GM18870 (cell line): ENCODE data around the gene MAL.

ENCODE experiments used
- ATAC-seq: cut with Tn5 transposase; IDR thresholded peaks from one replicate; pipeline ENCODE4 v1.9.1; 2021; ENCODE audit warnings: moderate library complexity; ENCODE audit not compliant: unreplicated experiment

Gene MAL

DNA sequence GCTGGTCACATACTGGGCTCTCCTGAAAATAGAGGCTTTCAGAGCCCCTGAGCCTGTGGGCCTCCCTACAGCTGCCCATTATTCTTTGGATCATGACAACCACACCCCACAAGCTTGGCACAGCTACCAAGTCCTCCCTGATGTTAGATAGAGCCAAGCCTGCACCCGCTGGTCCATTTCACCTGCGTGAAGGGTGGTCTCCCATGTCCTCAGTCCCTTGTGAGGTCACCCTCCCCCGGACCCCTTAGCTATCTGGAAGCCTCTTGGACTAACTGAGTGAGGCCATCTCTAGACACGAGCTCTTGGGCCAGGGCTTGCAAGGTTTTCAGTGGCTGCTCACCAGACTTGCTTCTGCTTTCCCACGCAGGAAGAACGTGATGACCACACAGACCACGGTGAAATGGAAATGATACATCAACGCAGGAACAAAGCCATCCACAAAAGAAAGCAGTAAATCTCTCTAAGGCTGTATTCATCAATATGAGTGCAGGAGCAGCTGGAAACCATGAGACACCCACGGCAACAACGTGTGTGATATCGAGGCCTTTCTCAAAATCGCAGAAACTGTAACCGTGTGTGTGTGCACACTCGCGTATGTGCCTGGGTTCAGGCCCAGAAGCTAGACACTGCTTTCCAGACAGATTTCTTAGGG is 10.1 kb upstream of the MAL start:
- ATAC-seq, result no peak

DNA sequence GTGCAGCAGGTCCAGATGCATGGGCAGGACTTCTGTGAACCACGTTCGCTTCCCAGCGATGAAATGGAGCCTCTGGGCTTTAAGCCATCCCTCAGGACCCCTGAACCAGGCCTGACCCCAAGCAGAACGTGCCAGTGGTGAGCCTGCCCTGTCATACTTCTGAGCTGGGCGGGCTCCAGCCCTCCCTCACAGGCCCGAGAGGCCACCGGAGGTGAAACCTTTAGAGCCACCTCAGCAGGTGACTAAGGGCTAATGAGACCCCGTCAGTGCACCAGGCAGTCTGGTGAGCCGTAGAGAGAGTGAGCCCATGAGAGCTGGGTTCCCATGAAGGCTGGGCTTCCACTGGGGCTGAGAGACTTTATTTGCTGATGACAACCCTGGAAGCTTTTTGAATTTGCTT is 8.9 kb upstream of the MAL start:
- ATAC-seq, result no peak

DNA sequence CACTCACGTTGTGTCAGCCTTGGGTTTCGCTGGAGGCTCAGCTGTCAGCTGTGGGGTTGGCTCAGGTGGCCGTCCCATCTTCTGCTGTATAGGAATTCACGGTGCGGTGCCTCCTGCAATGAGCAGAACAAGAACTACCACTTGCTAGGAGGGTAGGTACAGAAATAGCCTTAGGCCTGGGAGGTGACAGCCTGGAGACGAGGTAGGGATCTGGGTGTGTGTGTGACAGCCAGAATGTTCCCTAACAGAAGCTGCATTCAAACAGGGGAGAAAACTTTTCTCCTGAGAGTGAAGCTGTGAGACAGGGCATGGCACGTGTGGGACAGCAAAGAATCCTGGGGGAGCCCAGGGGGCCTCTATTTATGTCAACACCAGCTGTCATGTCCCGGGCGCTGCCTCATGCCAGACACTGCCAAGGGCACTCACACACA is 8.4 kb upstream of the MAL start:
- no peak for ATAC-seq

DNA sequence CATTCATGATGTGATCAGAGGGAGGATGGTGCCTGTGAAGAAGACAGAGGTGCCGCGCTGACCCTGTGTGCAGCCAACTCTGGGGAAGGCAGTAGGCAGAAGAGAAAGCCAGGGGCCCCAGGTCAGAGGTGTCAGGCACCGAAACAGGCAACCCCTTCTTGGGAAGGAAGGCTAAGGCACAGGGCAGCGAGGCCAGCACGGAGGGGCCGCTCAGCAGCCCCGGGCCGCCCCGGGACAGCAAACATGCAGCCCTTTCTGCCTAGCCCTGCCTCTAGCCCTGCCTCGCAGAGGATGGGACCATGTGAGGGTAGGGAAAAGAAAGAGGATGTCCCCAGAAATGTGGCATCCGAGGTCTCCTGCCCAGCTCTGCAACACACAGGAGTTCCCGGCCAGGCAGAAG is 7.7 kb upstream of the MAL start:
- no peak for ATAC-seq

DNA sequence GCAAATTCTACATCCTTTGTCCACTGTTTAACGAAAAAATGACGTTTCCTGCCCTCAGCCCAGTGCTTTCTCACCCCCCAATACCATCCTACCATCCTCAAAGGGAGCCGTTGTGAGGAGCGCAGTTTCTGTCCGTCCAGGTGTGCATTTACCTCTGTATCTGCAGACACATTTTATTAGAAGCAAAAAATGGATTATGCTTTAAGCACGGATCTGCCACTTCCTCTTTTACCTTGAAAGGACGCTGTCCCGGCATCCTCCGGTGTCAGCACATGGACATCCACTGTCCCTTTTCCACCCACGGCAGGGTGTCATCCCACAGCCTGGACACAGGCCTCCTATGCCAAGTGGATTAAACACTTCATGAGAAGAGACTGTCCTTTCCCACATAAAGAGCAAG is 7.2 kb upstream of the MAL start:
- no peak for ATAC-seq

DNA sequence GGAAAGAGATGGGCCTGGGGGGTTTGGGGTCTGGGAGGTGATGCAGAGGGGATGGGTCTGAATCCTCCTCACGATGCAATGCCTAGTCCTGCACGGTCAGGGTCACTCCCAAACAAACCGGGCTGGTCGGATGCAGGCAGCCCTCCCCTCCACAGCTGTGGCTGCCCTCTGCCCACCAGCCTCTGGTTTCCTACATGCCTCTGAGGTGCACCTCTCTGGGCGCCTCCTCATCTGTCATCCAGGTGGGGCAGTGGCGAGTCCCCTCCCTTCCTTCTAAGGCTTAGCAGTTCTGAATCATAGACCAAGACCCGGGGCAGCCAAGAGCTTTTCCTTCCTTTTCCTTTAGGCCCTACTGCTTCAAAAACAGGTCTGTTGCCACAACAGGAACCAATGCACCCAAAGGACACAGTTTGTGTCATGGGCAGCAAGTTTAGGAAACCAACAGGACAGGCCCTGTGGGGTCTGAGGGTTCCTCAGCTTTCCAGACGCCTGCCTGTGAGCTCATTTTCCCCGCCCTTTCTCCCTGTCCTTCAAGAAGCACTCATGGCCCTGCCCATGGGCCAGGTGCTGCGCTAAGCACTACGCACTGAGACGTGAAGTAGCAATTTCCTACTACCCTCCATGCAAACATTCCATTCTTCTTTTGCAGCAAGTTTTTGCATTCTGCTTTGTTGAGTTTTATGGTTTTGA is 6.5 kb upstream of the MAL start:
- no peak for ATAC-seq

DNA sequence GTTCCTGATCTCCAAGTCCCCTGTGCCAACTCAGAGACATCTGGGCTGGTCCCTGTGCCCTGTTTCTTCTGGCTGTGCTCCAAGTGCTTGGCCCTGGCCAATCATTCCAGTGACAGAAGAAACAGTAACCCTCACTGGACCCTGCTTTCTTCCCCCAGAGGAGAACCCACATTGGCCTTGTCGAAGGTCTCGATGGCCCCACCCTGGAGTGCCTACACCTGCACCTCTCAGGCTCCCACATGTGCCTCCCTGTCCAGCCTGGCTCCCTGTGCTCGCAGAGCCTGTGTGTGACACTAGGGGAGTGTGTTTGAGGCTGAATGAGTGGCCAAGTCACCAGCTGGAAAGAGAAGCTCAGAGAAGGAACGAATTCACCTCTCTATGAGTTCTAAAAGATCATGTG is 5.9 kb upstream of the MAL start:
- no peak for ATAC-seq

DNA sequence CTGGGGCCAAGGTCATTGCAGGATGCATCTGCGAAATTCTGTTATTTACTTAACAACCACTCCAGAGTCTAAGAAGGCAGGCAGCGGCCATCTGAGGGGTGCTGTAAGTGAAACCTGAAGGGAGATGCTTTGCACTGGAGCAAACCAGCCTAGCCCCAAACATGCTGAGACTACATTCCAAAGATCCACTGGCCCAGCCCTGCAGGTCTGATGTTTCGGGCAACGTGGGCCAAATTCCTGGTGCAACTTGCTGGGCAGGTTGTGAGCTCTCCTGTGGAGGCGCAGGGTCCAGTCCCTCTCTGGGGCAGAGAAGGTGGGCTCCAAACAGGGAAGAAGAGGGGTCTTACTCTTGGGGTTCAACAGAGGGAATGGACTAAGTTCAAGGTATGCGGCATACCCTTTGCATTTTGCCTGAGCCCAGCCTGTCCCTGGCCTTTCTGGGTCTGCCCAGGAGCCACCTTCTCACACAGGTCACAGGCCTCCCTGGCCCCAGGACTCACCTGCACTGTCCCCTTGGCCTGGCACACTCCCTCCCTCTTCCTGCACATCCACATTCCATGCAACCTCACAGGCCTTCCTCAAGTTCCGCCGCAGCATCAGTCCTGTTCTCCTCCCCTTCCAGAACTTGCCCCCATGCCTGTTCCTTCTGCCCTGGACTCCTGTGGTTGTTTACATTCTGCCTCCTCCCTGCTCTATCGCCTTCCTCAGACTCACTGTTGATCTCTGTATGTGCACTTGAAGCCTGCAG is 5.1 kb upstream of the MAL start:
- no peak for ATAC-seq

DNA sequence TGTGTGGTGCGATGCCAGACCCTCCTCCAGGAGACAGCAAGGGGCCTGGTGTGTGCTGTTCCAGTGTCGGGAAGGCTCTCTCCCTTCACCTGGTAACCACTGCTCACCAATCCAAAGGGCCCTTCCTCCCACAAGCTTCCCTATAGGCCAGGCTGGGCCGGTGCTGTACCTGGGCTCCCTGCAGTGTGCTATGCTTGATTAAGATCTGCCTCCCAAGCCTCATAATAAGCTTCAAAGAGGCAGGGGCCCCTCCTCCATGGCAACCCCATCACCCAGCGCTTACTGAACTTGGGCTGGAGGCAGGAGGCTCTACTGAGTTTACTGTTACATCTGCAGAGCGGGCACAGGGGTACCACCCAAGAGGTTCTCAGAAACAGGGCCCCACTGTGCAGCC is 4.5 kb upstream of the MAL start:
- no peak for ATAC-seq

DNA sequence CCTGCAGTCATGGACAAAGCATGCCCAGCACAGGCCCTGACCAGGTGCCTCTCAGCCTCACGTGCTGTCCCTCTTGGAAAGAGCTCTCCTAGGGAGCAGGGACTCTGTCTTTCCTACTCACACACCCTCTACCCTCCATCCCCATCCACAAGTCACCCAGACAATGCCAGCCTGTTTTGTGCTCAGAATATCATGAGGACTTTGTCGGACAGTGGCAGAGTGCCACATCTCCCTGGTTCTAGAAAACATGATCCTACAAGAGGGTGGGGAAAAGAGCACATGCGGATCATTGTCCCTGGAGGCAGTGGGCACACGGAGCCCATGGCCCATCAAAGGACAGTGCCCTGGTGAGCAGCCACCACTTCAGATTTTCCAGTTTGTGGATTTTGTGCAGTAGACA is 3.7 kb upstream of the MAL start:
- no peak for ATAC-seq

DNA sequence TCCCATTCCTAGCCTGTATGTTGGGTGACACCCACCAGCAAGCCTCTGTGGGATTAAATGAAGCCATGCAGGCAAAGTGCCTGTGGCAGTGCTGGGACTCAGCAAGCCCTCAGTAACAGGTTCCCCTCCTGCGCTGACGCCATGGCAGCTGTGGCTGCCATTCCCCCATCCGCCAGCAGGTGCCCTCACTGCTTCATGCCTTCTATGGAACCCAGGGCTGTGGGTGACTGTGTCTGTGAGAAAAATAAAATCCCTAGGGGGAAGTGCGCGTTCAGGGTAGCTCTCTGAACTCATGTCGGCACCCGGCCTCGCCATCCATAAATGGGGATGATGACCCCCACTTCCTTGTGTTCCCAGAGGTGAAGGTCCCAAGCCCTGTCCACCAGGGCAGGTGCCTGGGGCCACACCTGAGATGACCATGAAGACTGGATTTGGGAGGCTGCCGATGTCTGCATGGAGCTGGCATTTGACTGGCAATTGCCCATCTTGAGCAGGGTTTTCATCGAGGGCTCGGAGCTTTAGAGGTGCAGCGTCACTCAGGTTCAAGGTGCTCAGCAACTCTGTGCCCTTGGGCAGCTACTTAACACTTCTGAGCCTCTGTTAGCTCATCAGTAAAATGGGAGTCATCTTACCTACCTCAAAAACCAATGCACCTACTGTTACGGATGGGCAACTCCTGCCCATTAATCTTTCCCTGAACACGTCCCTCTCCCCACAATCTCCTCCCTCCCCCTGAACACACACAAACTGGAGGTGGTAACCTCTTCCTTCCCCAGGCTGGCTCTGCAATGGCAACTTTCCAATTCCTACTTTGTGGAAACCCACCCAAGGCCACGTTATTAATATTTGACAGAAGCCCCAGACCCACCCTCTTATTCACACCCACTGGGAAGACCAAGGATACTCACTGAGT is 2.9 kb upstream of the MAL start:
- ATAC-seq, result peak; percentile 88

DNA sequence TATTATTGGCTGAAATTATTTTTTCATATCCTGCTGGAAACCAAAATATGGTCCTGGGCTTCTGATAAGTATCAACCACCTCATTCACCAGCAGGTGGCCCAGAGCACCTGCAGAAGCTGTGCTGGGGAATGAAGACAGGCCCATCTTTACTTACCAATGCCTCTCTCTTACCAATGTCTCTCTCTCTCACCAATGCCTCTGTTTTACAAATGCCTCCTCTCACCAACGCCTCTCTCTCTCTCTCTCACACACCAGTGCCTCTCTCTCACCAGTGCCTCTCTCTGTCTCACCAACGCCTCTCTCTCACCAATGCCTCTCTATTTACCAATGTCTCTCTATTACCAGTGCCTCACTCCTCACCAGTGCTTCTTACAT is 2.3 kb upstream of the MAL start:
- ATAC-seq, result peak; percentile 39

DNA sequence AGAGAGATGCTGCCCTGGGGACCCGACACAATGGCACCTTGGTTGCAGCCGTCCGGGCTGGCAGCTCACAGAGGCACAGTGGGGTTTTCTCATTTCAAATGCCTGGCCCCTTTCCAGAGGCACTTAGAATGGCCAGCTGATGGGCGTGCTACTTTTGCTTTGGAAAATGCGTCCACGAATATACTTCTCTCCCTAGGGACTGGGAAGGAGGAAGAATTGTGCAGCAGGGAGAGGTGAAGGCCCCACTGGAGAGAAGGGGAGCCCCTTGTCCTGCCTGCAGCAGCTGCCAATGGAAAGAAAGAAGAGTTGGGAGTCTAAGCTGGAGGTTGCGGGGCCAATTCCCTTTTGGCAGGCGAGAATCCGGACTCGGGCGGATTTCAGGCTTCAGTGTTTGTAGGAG is 1.1 kb upstream of the MAL start:
- no peak for ATAC-seq

DNA sequence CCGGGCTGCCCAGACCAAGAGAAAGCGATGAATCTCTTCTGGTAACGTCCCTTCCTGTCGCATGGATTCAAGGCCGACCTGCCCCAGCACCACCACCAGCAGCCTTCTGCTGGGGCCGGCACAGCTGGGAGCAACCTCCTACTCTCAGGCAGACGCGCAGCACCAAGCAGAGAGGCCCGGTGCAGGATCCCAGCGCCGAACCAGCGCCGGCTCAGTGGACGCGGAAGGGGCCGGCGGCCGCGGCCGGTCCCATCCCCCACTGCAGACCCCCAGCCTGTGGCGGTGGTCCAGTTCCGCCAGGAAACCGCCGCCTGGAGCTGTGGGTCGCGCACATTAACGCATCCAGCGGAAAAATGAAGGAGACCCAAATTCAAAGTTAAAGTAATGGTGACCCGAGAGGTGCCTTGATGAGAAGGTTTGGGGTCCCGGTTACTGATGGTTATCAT is 525 bp upstream of the MAL start:
- ATAC-seq, result no peak

DNA sequence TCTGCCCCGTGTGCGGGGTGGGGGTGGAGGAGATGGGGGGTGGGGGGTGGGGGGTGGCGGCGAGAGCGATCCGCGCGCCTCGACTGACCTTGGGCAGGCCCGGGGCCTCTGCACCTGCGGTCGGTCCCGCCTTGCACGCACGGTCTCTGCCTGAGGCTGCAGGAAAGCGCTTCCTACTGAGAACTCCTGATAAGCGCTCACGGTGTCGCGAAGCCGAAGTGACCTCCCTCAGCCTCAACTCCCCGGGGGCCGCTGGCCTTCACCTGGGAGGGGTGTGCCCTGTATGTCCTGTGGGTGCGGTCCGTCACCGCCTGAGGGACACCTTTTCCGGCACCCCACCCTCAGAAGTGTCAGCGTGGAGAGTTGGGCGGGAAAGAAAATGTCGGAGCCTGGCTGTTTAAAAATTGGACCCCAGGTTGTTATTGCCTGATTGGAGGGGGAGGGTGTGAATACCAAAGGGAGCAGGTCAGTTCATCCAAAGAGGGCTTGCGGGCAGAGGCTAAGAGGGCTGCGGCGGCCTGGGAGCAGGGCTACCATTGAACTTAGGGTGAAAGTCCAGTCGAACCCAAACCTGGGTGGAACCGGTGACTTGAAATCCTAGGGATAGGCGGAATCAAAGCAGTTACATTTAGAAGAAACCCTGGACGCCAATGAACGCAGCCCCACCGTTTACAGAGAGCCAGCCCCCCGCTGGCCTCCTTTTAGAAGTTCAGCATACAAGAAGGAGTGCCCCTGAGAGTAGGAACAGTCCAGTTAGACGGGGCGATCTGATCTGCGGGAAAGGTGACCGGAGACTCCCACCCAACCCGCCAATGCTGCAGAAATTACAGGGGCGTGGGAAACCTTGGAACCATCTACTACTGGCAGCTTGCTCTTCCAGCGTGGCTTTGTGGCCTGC is 1.2 kb downstream of the MAL start:
- ATAC-seq, result no peak

DNA sequence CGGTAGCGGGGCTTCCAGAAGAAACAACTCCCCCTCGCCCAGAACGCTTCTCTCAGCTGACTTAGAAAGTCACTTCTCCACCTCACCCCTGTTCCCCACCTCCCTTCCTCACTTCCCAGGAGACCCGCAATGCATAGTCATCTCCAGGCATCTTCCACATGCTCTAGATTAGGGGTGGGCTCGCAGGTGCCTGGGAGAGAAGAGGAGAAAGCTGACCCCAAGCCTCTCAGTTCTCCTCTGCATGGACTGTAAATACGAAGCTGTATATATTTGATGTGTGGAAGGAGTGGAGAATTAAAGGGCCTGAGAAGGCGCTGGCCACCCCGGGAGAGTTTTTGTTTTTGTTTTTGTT is 1.8 kb downstream of the MAL start:
- no peak for ATAC-seq

DNA sequence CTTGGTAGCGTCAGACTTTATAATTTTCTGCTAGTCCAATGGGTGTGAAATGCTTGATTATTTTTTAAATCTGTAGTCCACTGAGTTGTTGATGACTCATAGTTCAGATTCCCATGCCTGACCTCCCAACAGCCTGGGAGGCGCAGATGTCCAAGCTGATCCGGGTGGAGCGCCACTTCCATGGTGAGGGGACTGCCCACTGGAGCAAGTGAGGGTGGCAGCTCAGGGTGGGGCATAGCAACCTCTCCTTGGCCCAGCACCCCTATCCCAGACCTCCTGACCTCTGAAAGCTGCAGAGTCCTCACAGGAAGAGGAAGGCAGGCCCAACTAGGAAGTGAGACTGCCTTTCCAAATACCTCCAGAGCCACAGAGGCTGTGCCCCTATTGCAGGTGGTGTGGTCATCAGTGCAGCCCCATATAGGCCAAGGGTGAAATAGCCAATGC is 4.4 kb downstream of the MAL start:
- no peak for ATAC-seq

DNA sequence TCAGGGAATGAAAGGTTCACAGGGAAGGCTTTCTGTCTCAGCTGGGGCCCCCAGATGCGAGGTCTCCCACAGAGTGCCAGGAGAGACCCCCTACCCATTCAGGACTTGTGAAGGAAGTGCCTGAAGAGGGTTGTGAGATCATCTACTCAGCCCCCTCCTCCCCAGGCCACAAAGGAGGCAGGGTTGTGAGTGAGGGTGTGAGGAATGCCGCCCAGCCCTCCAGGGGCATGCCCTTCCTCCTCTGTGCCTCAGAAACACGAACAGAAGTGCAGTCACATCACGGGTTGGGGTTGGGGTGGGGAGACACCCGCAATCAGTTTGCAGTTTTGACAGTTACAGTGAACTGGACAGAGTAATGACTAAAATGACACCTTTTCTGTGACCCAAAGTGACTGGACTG is 5.0 kb downstream of the MAL start:
- no peak for ATAC-seq

DNA sequence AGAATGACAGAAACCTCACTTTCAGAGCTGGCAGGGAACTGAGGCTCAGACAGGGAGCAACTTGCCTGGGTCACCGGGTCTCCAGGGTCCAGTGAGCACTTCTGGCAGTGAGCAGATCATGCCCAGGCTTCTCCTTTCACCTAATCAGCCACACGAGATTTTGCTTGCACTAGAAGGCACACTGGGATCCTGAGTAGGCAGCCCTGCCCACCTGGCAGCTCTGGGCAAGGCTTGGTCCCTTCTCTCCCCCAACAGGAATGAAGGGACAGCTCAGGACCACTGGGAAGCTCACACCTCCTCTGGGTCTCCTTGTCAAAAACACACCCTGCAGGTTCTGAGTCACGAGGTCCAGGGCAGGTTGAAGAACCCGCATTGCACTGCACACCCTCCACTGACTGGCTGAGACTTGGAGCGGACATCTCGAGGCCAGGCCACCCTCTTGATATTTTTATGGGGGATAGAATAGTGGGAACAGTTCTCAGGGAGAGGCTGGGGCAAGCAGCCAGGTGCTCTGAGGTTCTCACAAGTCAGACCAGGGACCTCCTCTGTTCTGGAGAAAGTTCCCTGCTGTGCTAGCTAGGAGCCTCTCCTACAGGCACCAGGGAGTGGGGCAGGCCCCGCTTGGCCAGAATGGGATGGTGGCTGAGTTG is 5.7 kb downstream of the MAL start:
- no peak for ATAC-seq

DNA sequence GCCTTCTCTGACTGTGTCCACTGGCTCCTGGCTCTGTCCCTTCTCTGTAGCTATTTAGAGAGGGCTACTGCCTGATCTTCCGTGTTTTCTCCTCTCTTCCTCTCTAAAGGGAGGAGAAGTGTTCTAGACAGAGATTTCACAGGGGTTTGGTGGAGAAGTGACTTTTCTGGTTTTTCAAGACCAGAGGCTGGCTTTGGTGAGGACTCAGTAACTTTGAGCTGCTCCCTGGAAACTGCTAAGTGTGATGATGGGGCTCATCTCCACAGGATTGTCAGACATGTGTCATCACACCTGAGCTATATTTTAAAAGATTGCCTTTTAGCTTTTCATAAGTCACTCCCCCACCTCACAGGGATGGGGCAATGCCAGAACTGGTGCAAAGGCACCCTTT is 6.2 kb downstream of the MAL start:
- no peak for ATAC-seq
